ENCODE measurements around the gene TENM4.

TENM4 gene

DNA sequence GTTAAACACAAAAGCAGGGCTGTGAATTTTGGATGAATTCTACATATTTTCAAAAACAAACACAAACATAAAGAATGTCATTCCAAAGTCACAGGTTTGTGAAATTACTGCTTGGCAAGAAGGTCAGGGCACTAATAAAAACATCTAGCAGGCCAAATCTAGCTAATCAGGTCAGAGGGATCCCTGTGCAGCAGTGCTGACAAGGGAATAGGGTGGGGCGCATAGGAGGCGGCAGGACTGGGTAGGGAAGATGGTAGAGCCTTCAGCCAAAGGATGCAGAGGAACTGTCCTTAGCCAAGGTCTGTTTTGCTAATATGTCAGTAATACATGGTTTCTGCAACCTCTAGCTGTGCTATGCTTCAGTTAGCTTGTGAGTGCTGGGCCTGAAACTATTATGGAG lies 396.6 kb downstream of the TENM4 start:
- no peak for DNase-seq (ENCODE audit: low spot score)
- TF ChIP-seq, protein P1, sequence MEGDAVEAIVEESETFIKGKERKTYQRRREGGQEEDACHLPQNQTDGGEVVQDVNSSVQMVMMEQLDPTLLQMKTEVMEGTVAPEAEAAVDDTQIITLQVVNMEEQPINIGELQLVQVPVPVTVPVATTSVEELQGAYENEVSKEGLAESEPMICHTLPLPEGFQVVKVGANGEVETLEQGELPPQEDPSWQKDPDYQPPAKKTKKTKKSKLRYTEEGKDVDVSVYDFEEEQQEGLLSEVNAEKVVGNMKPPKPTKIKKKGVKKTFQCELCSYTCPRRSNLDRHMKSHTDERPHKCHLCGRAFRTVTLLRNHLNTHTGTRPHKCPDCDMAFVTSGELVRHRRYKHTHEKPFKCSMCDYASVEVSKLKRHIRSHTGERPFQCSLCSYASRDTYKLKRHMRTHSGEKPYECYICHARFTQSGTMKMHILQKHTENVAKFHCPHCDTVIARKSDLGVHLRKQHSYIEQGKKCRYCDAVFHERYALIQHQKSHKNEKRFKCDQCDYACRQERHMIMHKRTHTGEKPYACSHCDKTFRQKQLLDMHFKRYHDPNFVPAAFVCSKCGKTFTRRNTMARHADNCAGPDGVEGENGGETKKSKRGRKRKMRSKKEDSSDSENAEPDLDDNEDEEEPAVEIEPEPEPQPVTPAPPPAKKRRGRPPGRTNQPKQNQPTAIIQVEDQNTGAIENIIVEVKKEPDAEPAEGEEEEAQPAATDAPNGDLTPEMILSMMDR (IDR thresholded peaks at IDR 0.05; ENCODE audit: extremely low read depth, missing control alignments): no peak

DNA sequence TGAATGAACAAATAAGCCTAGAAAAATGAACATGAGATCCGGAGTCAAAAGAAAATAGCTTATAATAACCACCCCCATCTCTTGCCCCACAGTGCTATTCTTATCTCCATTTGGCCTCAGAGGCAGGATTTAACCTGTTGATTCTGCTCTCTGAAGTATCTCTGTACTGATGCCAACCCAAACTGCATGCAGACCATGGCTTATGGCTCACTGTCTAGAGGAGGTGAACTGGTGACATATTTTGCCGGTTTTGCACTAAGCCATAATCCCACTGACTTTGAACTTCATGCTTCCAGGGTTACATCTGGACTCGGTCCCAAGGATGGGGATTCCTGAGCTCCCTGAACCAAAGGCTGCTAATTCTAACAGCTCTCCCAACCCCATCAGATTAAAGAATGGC lies 397.1 kb downstream of the TENM4 start:
- TF ChIP-seq, protein P1 (IDR thresholded peaks at IDR 0.05; ENCODE audit: extremely low read depth, missing control alignments): no peak
- no peak for DNase-seq (ENCODE audit: low spot score)

DNA sequence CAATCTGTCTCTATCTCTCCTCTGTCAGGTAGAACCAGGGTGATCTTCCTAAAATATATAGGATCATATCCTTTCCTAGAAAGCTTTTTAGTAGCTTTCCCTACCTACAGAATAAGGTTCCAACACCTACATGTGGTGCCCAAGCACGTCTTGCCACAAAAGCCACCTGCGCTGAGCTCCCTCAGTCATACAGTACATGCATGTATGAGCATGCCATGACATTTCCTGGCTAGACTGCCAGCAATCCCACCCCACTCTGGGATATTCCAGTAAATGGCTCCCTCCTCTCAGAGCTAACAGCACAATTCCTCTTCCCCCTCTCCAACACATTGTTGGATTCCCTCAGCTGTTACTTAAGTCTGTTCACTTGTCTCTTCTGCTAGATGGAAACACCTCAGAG lies 398.0 kb downstream of the TENM4 start:
- no peak for DNase-seq (ENCODE audit: low spot score)
- TF ChIP-seq, protein P1 (IDR thresholded peaks at IDR 0.05; ENCODE audit: extremely low read depth, missing control alignments): no peak

DNA sequence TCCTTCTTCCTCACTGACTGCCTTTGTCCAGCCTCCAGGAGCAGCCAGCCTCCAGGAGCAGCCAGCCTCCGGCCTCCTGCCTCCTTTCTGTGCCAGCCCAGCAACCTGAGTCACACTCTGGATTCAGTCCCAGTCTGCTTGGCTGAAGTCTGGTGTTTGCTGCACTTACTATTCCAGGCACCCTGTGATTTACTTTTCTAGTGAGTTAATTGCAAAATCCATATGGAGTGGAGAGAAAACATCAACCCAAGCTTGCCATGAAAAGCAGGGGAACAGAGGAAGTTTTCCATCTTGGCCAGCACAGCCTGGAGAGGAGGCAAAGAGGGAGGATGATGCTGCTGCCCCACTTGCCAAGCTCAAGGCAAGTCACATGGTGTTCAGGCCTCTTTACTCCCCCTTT lies 400.5 kb downstream of the TENM4 start:
- TF ChIP-seq, protein P1 (IDR thresholded peaks at IDR 0.05; ENCODE audit: extremely low read depth, missing control alignments): no peak
- no peak for DNase-seq (ENCODE audit: low spot score)

DNA sequence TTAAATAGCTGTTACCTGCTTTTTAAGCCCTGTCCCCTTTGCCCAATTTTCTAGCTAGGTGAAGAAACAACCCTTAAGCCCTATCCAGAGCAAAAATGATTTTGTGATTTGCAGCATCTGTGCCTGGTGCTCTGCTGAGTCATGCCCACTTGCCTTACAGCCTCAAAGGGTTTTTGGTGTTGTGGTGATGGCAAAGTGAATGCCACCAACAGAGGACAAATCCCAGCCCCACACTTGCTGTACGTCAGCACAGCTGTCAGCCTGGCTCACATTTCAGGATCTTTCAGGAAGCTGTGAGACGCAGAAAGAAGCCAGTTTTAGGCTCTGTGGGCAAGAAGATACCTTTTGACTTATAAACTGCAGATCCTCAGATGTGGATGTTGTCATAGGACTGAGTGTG lies 401.7 kb downstream of the TENM4 start:
- no peak for DNase-seq (ENCODE audit: low spot score)
- TF ChIP-seq, protein P1 (IDR thresholded peaks at IDR 0.05; ENCODE audit: extremely low read depth, missing control alignments): no peak

DNA sequence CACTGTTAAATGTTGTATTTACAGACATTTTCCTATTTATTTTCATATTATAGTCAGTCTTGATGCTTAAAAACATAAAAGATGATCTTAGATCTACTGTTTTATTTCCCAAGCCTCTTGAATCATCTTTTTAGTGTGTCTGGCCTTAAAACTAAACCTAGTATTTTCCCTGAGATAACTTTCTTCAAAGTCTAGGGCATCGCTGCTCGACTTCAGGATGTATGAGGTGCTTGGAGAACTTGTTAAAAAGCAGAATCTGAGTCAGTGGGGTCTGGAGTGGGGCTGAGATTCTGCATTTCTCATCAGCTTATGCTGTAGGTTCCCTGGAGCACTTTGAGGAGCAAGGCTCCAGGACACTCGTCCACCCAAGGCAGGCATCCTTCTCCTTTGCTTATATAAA lies 404.9 kb downstream of the TENM4 start:
- DNase-seq (ENCODE audit: low spot score): no peak
- TF ChIP-seq, protein P1 (IDR thresholded peaks at IDR 0.05; ENCODE audit: extremely low read depth, missing control alignments): no peak

DNA sequence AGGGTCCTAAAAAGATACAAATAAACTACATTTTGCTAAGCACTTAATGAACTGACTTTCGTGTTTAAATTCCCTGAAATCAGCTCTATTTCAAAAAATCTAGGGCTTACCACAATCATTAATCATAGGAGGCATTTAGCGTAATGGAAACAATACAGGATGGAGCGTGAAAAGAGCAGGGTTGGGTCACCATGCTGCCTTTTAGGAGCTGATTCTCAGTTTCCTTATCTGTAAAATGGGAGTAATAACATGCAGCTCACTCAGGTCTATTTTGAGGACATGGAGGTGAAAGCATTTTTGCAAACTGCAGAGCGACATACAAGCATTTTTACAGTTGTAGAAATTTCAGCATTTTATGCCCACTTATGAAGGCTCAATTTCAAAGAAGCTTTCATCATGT lies 407.0 kb downstream of the TENM4 start:
- TF ChIP-seq, protein P1 (IDR thresholded peaks at IDR 0.05; ENCODE audit: extremely low read depth, missing control alignments): no peak
- no peak for DNase-seq (ENCODE audit: low spot score)

Data from GM20000 (cell line).